SU-DHL-6 (cell line): Measurements from ENCODE around the gene DCAF15.

Experiments used
- CTCF ChIP-seq: fragments of 200-600 bp; sonication (generic); IDR thresholded peaks from one replicate; pipeline ENCODE4 v1.5.1; 2017; ENCODE audit warnings: antibody characterized with exemption, mild to moderate bottlenecking, low read length, moderate library complexity; ENCODE audit not compliant: insufficient read depth, poor library complexity, severe bottlenecking
- EZH2phosphoT487 ChIP-seq: fragments of 200-600 bp; sonication (generic), shearing (Covaris generic); conservative IDR thresholded peaks from 2 replicates; pipeline ENCODE4 v1.6.1; 2018; ENCODE audit warnings: mild to moderate bottlenecking, antibody characterized with exemption, low read length, moderate library complexity, mixed read lengths

- TF ChIP-seq EZH2phosphoT487 (no peak), CTCF (no peak)
Measured at GRCh38 chr19:13942023-13942684, 10.2 kb upstream of the DCAF15 start.
